Measurements from ENCODE around the gene HSPA4.

HSPA4 gene

GRCh38 chr5:133147815-133148567, 96.2 kb downstream of the HSPA4 start:
- H3K27me3 ChIP-seq, result no peaks in the 10 kb centered on the region
- H3K9me3 ChIP-seq, result no peaks in the 10 kb centered on the region
- TF ChIP-seq CTCF (IDR thresholded peaks at IDR 0.05; ENCODE audit: low read depth, low read length), result no peak
- peaks cover 4% of the 10 kb centered on the region for H3K4me1 ChIP-seq
- H3K4me3 ChIP-seq (ENCODE audit: low read depth, low read length), result no peak overlapping the region
- no peaks in the 10 kb centered on the region for H3K36me3 ChIP-seq
- DNase-seq, result no peak

GRCh38 chr5:133149345-133149744, 97.5 kb downstream of the HSPA4 start:
- H3K36me3 ChIP-seq, result no peaks in the 10 kb centered on the region
- H3K9me3 ChIP-seq, result no peaks in the 10 kb centered on the region
- no peak for DNase-seq

GRCh38 chr5:133150909-133151544, 99.2 kb downstream of the HSPA4 start:
- H3K9me3 ChIP-seq, result no peaks in the 10 kb centered on the region
- no peaks in the 10 kb centered on the region for H3K27me3 ChIP-seq
- no peak overlapping the region for H3K4me3 ChIP-seq (ENCODE audit: low read depth, low read length)
- no peak for TF ChIP-seq CTCF (IDR thresholded peaks at IDR 0.05; ENCODE audit: low read depth, low read length)
- peaks cover 4% of the 10 kb centered on the region for H3K4me1 ChIP-seq
- H3K36me3 ChIP-seq, result no peaks in the 10 kb centered on the region
- no peak for DNase-seq

More at GRCh38 chr5:133149345-133149744, 97.5 kb downstream of the HSPA4 start:
- Histone ChIP-seq H3K4me1 (peaks cover 4% of the 10 kb centered on the region), H3K27me3 (no peaks in the 10 kb centered on the region), H3K4me3 (ENCODE audit: low read depth, low read length) (no peak overlapping the region)
- TF ChIP-seq CTCF (IDR thresholded peaks at IDR 0.05; ENCODE audit: low read depth, low read length), result no peak

- Histone ChIP-seq H3K9me3 (no peaks in the 10 kb centered on the region; the same call in 1 of the 2 replicates), H3K4me3 (ENCODE audit: low read depth, low read length) (no peak overlapping the region), H3K4me1 (peaks cover 4% of the 10 kb centered on the region), H3K36me3 (no peaks in the 10 kb centered on the region), H3K27me3 (no peaks in the 10 kb centered on the region)
- no peak for TF ChIP-seq CTCF (IDR thresholded peaks at IDR 0.05; ENCODE audit: low read depth, low read length)
- no peak for DNase-seq
Observed at GRCh38 chr5:133154274-133155075, 102.7 kb downstream of the HSPA4 start.

- no peaks in the 10 kb centered on the region for H3K27me3 ChIP-seq
- DNase-seq, result peak; percentile 44
- H3K9me3 ChIP-seq, result no peaks in the 10 kb centered on the region; the same call in 1 of the 2 replicates
- no peak overlapping the region for H3K4me3 ChIP-seq (ENCODE audit: low read depth, low read length)
- no peaks in the 10 kb centered on the region for H3K4me1 ChIP-seq
- no peaks in the 10 kb centered on the region for H3K36me3 ChIP-seq
- no peak for TF ChIP-seq CTCF (IDR thresholded peaks at IDR 0.05; ENCODE audit: low read depth, low read length)
Observed at GRCh38 chr5:133155326-133155969, 103.6 kb downstream of the HSPA4 start.

Data from BE2C (cell line).